ENCODE data around the gene LOXL3.

LOXL3 gene

GRCh38 chr2:74581463-74581862, 27.7 kb upstream of the LOXL3 start:
- H3K27ac ChIP-seq (ENCODE audit: extremely low read depth, low read depth, low read length), result no peak overlapping the region
- H3K36me3 ChIP-seq (ENCODE audit: control insufficient read depth in 2 of 2, insufficient read depth in 1 of 2, low read length in 2 of 2), result no peaks in the 10 kb centered on the region
- H3K4me3 ChIP-seq (ENCODE audit: low read depth, low read length), result no peak overlapping the region
- CTCF ChIA-PET, result interaction anchor here (1.3 kb wide), 1 partner anchor 247 kb away, joined by 3 read pairs; no protein-coding TSS in a partner anchor
- H3K9me3 ChIP-seq (ENCODE audit: control insufficient read depth, insufficient read depth, low read depth, low read length), result no peaks in the 10 kb centered on the region
- H3K4me1 ChIP-seq (ENCODE audit: control insufficient read depth, insufficient read depth, low read length), result no peaks in the 10 kb centered on the region
- POLR2A ChIA-PET, result no interaction called here
- TF ChIP-seq ZFP69B (tag by site-specific recombination; IDR thresholded peaks at IDR 0.05), result no peak
- no peak for TF ChIP-seq WT1 (tag by site-specific recombination; IDR thresholded peaks at IDR 0.05)
- TF ChIP-seq ZNF335 (tag by site-specific recombination; conservative IDR thresholded peaks at IDR 0.05), result no peak
- no peak for TF ChIP-seq YY2 (tag by site-specific recombination; IDR thresholded peaks at IDR 0.05)
- no peak for TF ChIP-seq ZNF518A (tag by site-specific recombination; conservative IDR thresholded peaks at IDR 0.05; ENCODE audit: low read depth)
- no peak for TF ChIP-seq ZBTB10 (tag by site-specific recombination; IDR thresholded peaks at IDR 0.05)
- TF ChIP-seq ZBTB1 (tag by site-specific recombination; IDR thresholded peaks at IDR 0.05), result no peak
- TF ChIP-seq REPIN1 (tag by site-specific recombination; IDR thresholded peaks at IDR 0.05; ENCODE audit: low read depth), result no peak
- no peak for TF ChIP-seq ZNF837 (tag by site-specific recombination; IDR thresholded peaks at IDR 0.05)
- TF ChIP-seq ZXDB (tag by site-specific recombination; IDR thresholded peaks at IDR 0.05), result no peak
- no peak for TF ChIP-seq ZNF311 (tag by site-specific recombination; IDR thresholded peaks at IDR 0.05; ENCODE audit: borderline replicate concordance)
- TF ChIP-seq PRDM10 (tag by site-specific recombination; IDR thresholded peaks at IDR 0.05), result no peak
- no peak for TF ChIP-seq ZNF366 (tag by site-specific recombination; conservative IDR thresholded peaks at IDR 0.05)
- no peak for TF ChIP-seq ZIC2 (tag by site-specific recombination; IDR thresholded peaks at IDR 0.05)
- TF ChIP-seq HOXD13 (CRISPR knock-in tag; IDR thresholded peaks at IDR 0.05; ENCODE audit: borderline replicate concordance), result no peak
- no peak for TF ChIP-seq ZNF701 (tag by site-specific recombination; IDR thresholded peaks at IDR 0.05)
- TF ChIP-seq ZNF211 (tag by site-specific recombination; IDR thresholded peaks at IDR 0.05; ENCODE audit: low read depth), result no peak
- TF ChIP-seq, protein P1, sequence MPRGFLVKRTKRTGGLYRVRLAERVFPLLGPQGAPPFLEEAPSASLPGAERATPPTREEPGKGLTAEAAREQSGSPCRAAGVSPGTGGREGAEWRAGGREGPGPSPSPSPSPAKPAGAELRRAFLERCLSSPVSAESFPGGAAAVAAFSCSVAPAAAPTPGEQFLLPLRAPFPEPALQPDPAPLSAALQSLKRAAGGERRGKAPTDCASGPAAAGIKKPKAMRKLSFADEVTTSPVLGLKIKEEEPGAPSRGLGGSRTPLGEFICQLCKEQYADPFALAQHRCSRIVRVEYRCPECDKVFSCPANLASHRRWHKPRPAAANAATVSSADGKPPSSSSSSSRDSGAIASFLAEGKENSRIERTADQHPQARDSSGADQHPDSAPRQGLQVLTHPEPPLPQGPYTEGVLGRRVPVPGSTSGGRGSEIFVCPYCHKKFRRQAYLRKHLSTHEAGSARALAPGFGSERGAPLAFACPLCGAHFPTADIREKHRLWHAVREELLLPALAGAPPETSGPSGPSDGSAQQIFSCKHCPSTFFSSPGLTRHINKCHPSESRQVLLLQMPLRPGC (tag by site-specific recombination; IDR thresholded peaks at IDR 0.05), result no peak
- no peak for TF ChIP-seq ZNF184 (tag by site-specific recombination; IDR thresholded peaks at IDR 0.05)
- TF ChIP-seq KLF1 (tag by site-specific recombination; IDR thresholded peaks at IDR 0.05), result no peak
